OCI-LY1 (cell line): ENCODE measurements around the gene CLOCK.
"Not testable (repeated sequence)": the region's sequence is repeated elsewhere in the genome, so short reads cannot be mapped to it uniquely, and the experiment has no call there.

Experiments used
- H2AFZ ChIP-seq: fragments of 200-600 bp; sonication (generic), shearing (Covaris generic); 2 replicates; pipeline ENCODE4 v1.6.0; 2014; ENCODE audit warnings: antibody characterized with exemption, mild to moderate bottlenecking, low read length
- H3F3A ChIP-seq: fragments of 200-600 bp; sonication (generic), shearing (Covaris generic); 2 replicates; pipeline ENCODE4 v1.6.0; 2014; ENCODE audit warnings: mild to moderate bottlenecking, antibody characterized with exemption, low read length, moderate library complexity; ENCODE audit not compliant: insufficient read depth
- H3K27ac ChIP-seq: fragments of 200-600 bp; sonication (generic); 2 replicates; pipeline ENCODE4 v1.5.1; 2014; ENCODE audit warnings: low read length, mixed run types, mild to moderate bottlenecking, low read depth; ENCODE audit not compliant: poor library complexity, severe bottlenecking
- H3K27me3 ChIP-seq: fragments of 200-600 bp; sonication (generic); 2 replicates; pipeline ENCODE4 v1.6.0; 2014; ENCODE audit warnings: antibody characterized with exemption, mild to moderate bottlenecking, low read length, moderate library complexity; ENCODE audit not compliant: insufficient read depth
- H3K36me3 ChIP-seq: fragments of 200-600 bp; sonication (generic); 2 replicates; pipeline ENCODE4 v1.6.1; 2014; ENCODE audit warnings: mild to moderate bottlenecking, antibody characterized with exemption, low read length, moderate library complexity, mixed read lengths; ENCODE audit not compliant: insufficient read depth
- H3K4me1 ChIP-seq: fragments of 200-600 bp; sonication (generic); 2 replicates; pipeline ENCODE4 v1.5.1; 2014; ENCODE audit warnings: mild to moderate bottlenecking, low read length, moderate library complexity; ENCODE audit not compliant: insufficient read depth, severe bottlenecking
- H3K4me2 ChIP-seq: fragments of 200-600 bp; sonication (generic), shearing (Covaris generic); 2 replicates; pipeline ENCODE4 v1.6.1; 2014; ENCODE audit warnings: low read length
- H3K4me3 ChIP-seq: fragments of 200-600 bp; sonication (generic); 2 replicates; pipeline ENCODE4 v1.5.1; 2014; ENCODE audit warnings: low read length, low read depth, mild to moderate bottlenecking, mixed read lengths; ENCODE audit not compliant: poor library complexity, severe bottlenecking
- H3K79me2 ChIP-seq: fragments of 200-600 bp; shearing (Covaris generic); 2 replicates; pipeline ENCODE4 v1.6.1; 2016; ENCODE audit warnings: mixed run types, low read length, mixed read lengths; ENCODE audit not compliant: insufficient read depth
- H3K9ac ChIP-seq: fragments of 200-600 bp; sonication (generic), shearing (Covaris generic); 2 replicates; pipeline ENCODE4 v1.6.1; 2014; ENCODE audit warnings: mild to moderate bottlenecking, low read length, mixed read lengths
- H3K9me2 ChIP-seq: fragments of 200-600 bp; sonication (generic), shearing (Covaris generic); 2 replicates; pipeline ENCODE4 v1.6.1; 2014; ENCODE audit warnings: low read depth, mild to moderate bottlenecking, low read length, mixed read lengths
- H3K9me3 ChIP-seq: fragments of 200-600 bp; shearing (Covaris generic); 2 replicates; pipeline ENCODE4 v1.6.1; 2014; ENCODE audit warnings: low read length, mixed read lengths
- H4K20me1 ChIP-seq: fragments of 200-600 bp; sonication (generic), shearing (Covaris generic); 2 replicates; pipeline ENCODE4 v1.6.0; 2016; ENCODE audit warnings: mild to moderate bottlenecking, low read length; ENCODE audit not compliant: insufficient read depth
- CTCF ChIP-seq: fragments of 200-600 bp; sonication (generic), shearing (Covaris generic); IDR thresholded peaks from 2 replicates; pipeline ENCODE4 v1.5.1; 2017; ENCODE audit warnings: mild to moderate bottlenecking, antibody characterized with exemption, low read length, moderate library complexity, mixed read lengths
- EZH2 ChIP-seq: fragments of 200-600 bp; sonication (generic), shearing (Covaris generic); IDR thresholded peaks from 2 replicates; pipeline ENCODE4 v1.8.0; 2017; ENCODE audit warnings: borderline replicate concordance, mixed run types, mild to moderate bottlenecking, antibody characterized with exemption, low read length, moderate library complexity, mixed read lengths

The CLOCK gene

DNA sequence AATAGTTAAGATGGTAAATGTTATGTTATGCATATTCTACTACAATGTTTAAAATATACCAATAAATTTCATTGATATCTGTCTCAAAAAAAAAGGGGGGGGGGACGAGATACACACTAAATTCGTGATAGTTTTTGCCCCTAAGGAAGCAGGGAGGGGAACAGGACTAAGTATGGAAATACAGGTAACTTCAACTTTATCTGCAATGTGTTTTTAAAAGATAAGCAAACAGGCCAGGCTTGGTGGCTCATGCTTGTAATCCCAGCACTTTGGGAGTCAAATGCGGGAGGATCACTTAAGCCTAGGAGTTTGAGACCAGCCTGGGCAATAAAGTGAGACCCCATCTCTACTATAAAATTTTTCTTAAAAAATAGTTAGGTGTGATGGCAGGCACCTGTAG is 13.4 kb upstream of the CLOCK start:
- no peaks in the 10 kb centered on the region for H3K36me3 ChIP-seq
- H3F3A ChIP-seq, result no peaks in the 10 kb centered on the region
- H3K9me3 ChIP-seq, result no peaks in the 10 kb centered on the region
- no peak overlapping the region for H2AFZ ChIP-seq
- no peak overlapping the region for H3K9ac ChIP-seq
- no peaks in the 10 kb centered on the region for H3K9me2 ChIP-seq
- H3K4me1 ChIP-seq, result no peaks in the 10 kb centered on the region
- H4K20me1 ChIP-seq, result no peaks in the 10 kb centered on the region
- no peak for TF ChIP-seq EZH2
- TF ChIP-seq CTCF, result no peak
- no peak overlapping the region for H3K27ac ChIP-seq
- H3K27me3 ChIP-seq, result no peaks in the 10 kb centered on the region
- H3K79me2 ChIP-seq, result no peaks in the 10 kb centered on the region
- H3K4me3 ChIP-seq, result no peak overlapping the region
- no peak overlapping the region for H3K4me2 ChIP-seq

DNA sequence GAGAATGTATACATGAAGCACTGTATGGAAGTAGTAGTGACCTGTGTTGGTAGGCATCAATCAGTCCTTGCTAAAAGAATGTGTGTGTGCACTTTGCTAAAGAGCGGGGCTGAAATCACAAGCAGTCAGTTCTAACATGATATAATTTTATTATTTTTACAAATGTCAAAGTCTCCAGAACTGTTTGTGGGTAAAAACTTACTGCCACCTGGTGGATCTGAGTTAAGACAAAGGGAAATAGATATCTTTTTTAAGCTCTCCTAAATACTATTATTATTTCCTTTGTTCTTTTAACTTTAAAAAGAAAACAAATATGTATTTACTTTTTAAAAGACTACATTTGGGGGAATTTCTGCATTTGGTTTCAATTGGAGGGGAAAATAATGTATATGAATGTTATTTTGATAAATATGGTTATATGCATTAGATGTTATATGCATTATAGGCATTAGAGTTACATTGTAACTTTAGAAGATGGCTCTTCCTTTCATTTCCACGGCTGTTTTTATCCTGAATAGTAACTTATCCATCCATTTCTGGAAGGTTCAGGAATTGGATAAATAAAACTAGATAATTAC is 7.8 kb upstream of the CLOCK start:
- H3K36me3 ChIP-seq, result no peaks in the 10 kb centered on the region
- peaks cover 5% of the 10 kb centered on the region for H3K4me1 ChIP-seq
- H3F3A ChIP-seq, result no peaks in the 10 kb centered on the region
- H3K4me3 ChIP-seq, result no peak overlapping the region
- no peaks in the 10 kb centered on the region for H3K27me3 ChIP-seq
- TF ChIP-seq EZH2, result no peak
- peak; percentile 45; the same call in 1 of the 2 replicates for TF ChIP-seq CTCF
- H3K4me2 ChIP-seq, result no peak overlapping the region
- no peak overlapping the region for H3K9ac ChIP-seq
- no peaks in the 10 kb centered on the region for H3K9me3 ChIP-seq
- H4K20me1 ChIP-seq, result no peaks in the 10 kb centered on the region
- no peaks in the 10 kb centered on the region for H3K9me2 ChIP-seq
- no peak overlapping the region for H3K27ac ChIP-seq
- no peak overlapping the region for H2AFZ ChIP-seq
- H3K79me2 ChIP-seq, result no peaks in the 10 kb centered on the region

GRCh38 chr4:55553441-55554201 is 6.9 kb upstream of the CLOCK start:
- H3K4me2 ChIP-seq, result peak overlapping the region; percentile 33
- no peak overlapping the region for H2AFZ ChIP-seq
- peaks cover 5% of the 10 kb centered on the region for H3K4me1 ChIP-seq

GRCh38 chr4:55551964-55552363 is 5.3 kb upstream of the CLOCK start:
- H3K9ac ChIP-seq, H4K20me1 ChIP-seq, H3K27me3 ChIP-seq, H3K9me2 ChIP-seq, H3K4me2 ChIP-seq, H3F3A ChIP-seq, H3K4me3 ChIP-seq, H3K36me3 ChIP-seq, H3K79me2 ChIP-seq, H3K9me3 ChIP-seq, H3K27ac ChIP-seq, H2AFZ ChIP-seq: not testable (repeated sequence)
- H3K4me1 ChIP-seq, result peaks cover 14% of the 10 kb centered on the region

More at GRCh38 chr4:55553441-55554201, 6.9 kb upstream of the CLOCK start:
- H3K9me2 ChIP-seq, result no peaks in the 10 kb centered on the region
- no peaks in the 10 kb centered on the region for H3F3A ChIP-seq
- no peaks in the 10 kb centered on the region for H3K79me2 ChIP-seq
- peak overlapping the region; percentile 22 for H3K4me3 ChIP-seq
- no peak overlapping the region for H3K9ac ChIP-seq
- no peak overlapping the region for H3K27ac ChIP-seq
- no peaks in the 10 kb centered on the region for H3K9me3 ChIP-seq
- H3K36me3 ChIP-seq, result no peaks in the 10 kb centered on the region
- no peaks in the 10 kb centered on the region for H3K27me3 ChIP-seq
- no peaks in the 10 kb centered on the region for H4K20me1 ChIP-seq
- TF ChIP-seq EZH2 (no peak), CTCF (no peak)
